GM21825 (cell line): ENCODE measurements around the gene CNN3.

Source experiments
- ATAC-seq: cut with Tn5 transposase; IDR thresholded peaks from one replicate; pipeline ENCODE4 v1.9.1; 2021; ENCODE audit warnings: mild to moderate bottlenecking, moderate library complexity; ENCODE audit not compliant: unreplicated experiment

Gene CNN3

DNA sequence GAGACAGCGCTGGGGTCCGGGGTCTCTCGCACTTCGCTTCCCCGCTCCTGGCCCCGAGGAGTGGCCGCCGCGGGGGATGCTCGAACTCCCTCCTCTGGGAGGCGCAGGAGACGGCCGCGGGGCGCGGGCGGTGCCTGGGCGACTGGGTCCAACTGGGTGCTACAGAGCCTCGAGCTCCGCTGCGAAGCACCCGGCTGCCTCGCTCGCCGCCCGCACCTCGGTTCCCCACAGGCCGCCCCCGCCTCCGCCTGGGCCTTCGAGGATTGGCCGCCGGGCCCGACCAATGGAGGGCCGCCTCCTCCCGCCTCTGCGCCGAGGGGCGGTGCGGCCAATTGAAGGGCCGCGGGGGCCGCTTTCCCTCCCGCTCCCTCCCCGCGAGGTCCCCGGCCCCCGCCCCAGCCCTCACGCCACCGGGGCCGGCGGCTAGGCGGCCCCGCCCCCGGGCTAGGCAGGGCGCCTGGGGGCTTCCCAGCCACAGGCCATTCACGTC is at the start of gene CNN3:
TSS of gene CNN3 (minus strand) at position 196 of the 490 bp plus-strand sequence. CDS start 216 bp downstream, outside the sequence.
- ATAC-seq: peak; percentile 91

GRCh38 chr1:94974824-94975223 is 47.9 kb upstream of the CNN3 start:
- ATAC-seq: no peak

DNA sequence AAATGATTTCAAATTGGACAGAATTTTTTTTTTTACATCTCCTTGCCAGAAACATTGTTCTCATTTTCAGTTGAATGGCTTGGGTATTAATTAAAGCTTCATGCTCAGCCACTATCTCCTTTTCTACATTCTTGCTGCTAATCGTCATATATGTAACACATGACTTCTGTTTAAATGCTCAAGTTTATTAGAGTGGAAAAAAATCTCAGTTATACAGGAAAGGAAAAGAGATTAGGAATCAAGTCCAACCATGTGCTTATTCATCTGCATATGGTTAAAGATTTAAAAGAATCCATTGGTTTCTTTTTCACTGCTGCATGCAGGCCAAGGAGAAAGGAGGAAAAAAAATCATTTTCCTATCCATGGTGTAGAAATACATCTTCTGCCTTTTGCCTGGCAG is 47.3 kb upstream of the CNN3 start:
- no peak for ATAC-seq

DNA sequence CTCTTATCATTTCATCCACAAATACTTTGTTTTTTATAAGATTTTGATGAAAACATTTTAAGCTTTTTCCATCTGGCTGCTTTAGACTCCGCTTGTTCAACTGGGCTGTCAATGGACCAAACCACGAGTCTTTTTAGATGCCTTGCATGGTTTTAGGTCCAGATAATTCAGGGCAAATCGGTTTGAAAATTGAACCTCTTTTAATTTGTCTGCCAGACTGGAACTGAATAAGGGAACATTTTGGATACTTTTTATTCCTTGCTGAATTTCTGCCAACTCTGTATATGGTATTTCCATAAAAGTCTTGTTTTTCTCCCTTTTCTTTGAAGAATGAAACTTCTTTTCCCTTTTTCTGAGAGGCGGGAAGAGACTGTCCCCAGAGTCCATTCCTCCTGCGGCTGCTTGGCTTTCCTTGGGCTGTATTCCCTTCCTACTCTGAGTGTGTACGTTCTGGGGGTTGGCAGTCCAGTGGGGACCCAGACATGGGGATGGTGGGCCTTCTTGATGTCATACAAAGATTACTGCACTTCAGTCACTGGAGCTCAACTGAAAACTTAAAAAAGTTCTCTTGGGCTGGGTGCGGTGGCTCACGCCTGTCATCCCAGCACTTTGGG is 46.5 kb upstream of the CNN3 start:
- ATAC-seq: no peak

GRCh38 chr1:94971491-94971924 is 44.6 kb upstream of the CNN3 start:
- ATAC-seq: no peak

- ATAC-seq: no peak
Observed at GRCh38 chr1:94970783-94971182, 43.9 kb upstream of the CNN3 start.

DNA sequence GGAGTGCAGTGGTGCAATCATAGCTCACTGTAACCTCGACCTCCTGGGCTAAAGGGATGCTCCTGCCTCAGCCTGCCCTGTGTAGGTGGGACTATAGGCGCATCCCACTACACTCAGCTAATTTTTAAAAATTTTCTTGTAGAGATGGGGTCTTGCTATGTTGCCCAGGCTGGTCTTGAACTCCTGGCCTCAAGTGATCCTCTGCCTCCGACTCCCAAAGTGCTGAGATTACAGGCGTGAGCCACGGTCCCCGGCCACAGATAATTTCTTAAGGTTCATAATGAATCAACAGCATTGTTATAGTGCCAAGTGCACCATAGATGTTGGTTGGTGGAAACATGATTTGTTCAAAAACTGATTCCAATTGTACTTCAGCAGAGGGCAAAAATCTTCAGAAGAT is 42.2 kb upstream of the CNN3 start:
- no peak for ATAC-seq

- ATAC-seq: no peak
Observed at GRCh38 chr1:94966033-94966432, 39.1 kb upstream of the CNN3 start.

- no peak for ATAC-seq
Observed at GRCh38 chr1:94963864-94964263, 37.0 kb upstream of the CNN3 start.

DNA sequence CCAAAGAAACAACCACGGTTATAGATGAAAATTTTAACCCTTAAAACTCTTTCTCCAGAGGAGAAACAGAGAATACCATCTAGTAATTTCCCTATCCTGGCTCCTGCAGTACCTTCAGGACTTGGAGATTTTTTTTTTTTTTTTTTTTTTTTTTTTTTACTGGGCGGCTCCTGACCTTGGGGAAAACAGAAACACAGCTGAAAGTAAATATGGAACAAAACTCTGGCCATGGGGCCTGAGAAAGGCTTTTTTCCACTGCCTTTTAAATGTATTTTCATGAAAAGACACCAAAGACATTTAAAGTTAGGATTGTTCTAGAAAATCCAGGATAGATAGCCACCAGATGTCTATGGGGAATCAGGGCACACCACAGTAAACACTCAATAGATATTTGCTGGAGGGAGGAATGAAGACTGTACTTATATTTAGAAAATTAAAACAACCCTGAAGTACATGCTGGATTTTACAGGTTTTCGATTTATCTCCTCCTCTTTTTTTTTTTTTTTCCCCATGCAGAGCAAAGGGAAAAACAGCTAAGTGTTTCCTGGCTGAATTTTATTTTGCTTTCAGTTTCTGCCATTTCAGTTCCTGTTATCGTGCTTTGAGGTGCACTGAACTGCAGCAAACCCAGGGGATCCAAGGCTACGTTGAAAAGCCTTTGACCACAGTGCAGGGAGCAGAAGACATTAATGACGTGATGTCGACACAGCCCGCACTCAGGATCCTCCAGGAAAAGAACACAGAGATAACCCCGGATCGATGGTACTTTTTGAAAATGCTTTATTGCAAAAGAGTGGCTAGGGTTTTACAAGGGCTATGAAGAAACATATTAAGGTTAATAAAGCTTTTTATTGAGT is 35.7 kb upstream of the CNN3 start:
- peak; percentile 99 for ATAC-seq

DNA sequence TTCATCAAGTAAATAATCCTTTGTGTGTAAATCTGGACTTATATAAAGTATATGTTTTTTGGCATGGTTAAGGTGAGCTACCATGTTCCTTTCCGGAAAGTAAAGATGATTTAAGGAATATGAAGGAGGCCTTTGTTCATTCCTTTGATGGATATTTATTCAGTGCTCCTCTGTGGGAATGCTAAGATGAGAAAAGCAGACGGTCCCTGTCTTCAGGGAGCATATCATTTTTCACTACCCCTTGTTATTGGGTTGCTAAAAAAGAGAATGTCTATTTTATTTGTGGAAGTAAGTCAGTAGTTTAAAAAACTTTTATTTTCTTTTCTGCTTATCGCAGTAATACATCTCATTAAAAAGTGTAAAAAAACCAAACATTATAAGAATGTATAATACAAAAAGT is 35.1 kb upstream of the CNN3 start:
- no peak for ATAC-seq

DNA sequence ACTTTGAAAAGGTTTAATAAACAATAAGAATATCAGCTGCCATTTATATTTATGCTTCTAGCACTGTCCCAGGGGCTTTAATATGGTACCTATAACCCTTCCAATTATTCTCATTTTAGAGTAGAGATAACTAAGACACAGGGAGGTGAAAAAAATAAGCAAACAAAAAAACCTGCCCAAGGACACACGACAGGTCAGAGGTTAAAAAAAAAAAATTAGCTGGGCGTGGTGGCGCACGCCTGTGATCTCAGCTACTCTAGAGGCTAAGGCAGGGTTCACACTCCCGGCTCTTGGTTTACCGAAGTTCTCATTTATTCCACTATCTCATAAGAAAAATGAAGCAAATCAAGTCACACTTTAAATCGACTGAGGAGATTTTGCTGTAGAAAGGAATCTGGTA is 34.7 kb upstream of the CNN3 start:
- ATAC-seq: no peak

DNA sequence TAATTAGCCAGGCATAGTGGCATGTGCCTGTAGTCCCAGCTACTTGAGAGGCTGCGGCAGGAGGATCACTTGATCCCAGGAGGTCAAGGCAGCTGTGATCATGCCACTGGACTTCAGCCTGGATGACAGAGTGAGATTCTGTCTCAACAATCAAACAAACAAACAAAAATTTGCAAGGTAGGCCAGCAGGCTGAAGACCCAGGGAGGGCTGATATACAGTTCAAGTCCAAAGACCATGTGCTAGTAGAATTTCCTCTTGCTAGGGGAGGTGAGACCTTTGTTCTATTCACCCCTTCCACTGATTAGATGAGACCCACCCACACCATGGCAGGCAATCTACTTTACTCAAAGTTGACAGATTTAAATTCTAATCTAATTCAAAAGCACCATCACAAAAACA is 31.2 kb upstream of the CNN3 start:
- no peak for ATAC-seq

- no peak for ATAC-seq
Observed at GRCh38 chr1:94955767-94956632, 29.1 kb upstream of the CNN3 start.

GRCh38 chr1:94954263-94955220 is 27.6 kb upstream of the CNN3 start:
- ATAC-seq: no peak

GRCh38 chr1:94953746-94954145 is 26.8 kb upstream of the CNN3 start:
- ATAC-seq: no peak

GRCh38 chr1:94953107-94953506 is 26.2 kb upstream of the CNN3 start:
- ATAC-seq: no peak

DNA sequence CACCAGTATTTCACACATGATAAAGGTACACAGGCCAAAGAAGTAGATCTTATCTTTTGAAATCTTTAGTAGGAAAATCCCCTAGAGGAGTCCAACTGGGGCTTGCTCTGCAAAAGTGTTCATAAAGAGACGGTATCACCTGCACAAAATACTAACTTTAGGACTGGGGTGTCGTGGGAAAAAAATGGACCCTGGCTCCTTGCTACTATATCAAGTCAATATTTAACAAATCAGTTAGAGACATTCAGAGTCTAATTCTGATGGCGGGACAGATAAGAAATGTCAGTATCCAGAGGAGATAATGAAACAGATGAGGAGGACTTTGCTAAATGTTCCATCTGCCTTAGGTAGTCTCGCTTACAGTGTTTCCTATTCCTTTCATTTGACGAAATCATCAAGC is 25.6 kb upstream of the CNN3 start:
- no peak for ATAC-seq

GRCh38 chr1:94951509-94952208 is 24.7 kb upstream of the CNN3 start:
- ATAC-seq: no peak

DNA sequence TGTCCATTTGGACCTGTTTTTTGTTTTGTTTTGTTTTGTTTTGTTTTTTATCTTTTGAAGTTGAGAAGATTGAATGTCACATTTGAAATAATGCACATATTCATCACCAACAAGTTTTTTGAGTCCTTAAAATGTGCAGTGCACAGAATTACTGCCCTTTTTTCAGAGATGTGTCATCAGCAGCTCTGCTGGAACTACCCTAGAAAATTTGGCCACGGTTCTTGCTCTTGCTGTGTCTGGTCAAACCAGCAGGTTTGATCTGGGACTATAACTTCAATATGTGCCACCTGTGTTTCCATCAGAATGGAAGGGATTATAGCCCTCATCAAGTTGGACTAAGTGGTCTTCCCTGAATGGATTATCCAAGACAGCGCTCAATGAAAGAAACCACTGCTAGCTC is 24.1 kb upstream of the CNN3 start:
- no peak for ATAC-seq
